K562 (cell line): Measurements from ENCODE around the gene FLOT2. TPM values are rescaled to one million over a fixed set of nuclear protein-coding genes. Genes with fewer than 3 reads are reported as not detected.

Experiments
- ATF7 ChIP-seq: fragments of 450-650 bp; IDR thresholded peaks from 2 replicates; pipeline ENCODE4 v1.7.1; 2014; ENCODE audit warnings: mild to moderate bottlenecking, moderate library complexity
- CTCF ChIP-seq, 3 experiments: IDR thresholded peaks in 2 of 3; conservative IDR thresholded peaks in 1 of 3; 2 replicates each; pipeline ENCODE4 v1.5.1; 2011 to 2012; ENCODE audit warnings: low read length in 3 of 3, mild to moderate bottlenecking in 3 of 3, control low read depth in 2 of 3, improper control_type of control experiment in 1 of 3, inconsistent platforms in 1 of 3, low read depth in 1 of 3, mixed read lengths in 1 of 3, moderate library complexity in 1 of 3; ENCODE audit not compliant: insufficient read depth in 2 of 3
- EP300 ChIP-seq: IDR thresholded peaks from 2 replicates; pipeline ENCODE4 v1.6.1; 2012; ENCODE audit warnings: low read length, improper control_type of control experiment
- FOXA3 ChIP-seq, 2 experiments: fragments of 450-650 bp in 1 of 2; sonication (generic) in 1 of 2; formaldehyde crosslinking; IDR thresholded peaks in 1 of 2; conservative IDR thresholded peaks in 1 of 2; 2 replicates each; pipeline versions ENCODE4 v1.4.0 to v1.8.0; 2020 to 2022; ENCODE audit warnings: mild to moderate bottlenecking in 2 of 2, missing genetic modification reagents in 1 of 2
- FOXP1 ChIP-seq: sonication (generic); formaldehyde crosslinking; IDR thresholded peaks from 2 replicates; pipeline ENCODE4 v1.8.0; 2022; ENCODE audit warnings: mild to moderate bottlenecking, missing genetic modification reagents
- GABPB1 ChIP-seq: sonication (generic); formaldehyde crosslinking; IDR thresholded peaks from 2 replicates; pipeline ENCODE4 v1.8.0; 2022; ENCODE audit warnings: mild to moderate bottlenecking, missing genetic modification reagents
- GATA2 ChIP-seq: sonication (generic); formaldehyde crosslinking; IDR thresholded peaks from 2 replicates; pipeline ENCODE4 v1.4.0; 2020; ENCODE audit warnings: mild to moderate bottlenecking, missing genetic modification reagents
- GATAD2A ChIP-seq: fragments of 450-650 bp; IDR thresholded peaks from 2 replicates; pipeline ENCODE4 v1.6.1; 2017
- GTF2A2 ChIP-seq: IDR thresholded peaks from 2 replicates; pipeline ENCODE4 v1.6.1; 2016; ENCODE audit warnings: mild to moderate bottlenecking, missing genetic modification characterization, missing compliant biosample characterization
- HMGN3 ChIP-seq: IDR thresholded peaks from 2 replicates; pipeline ENCODE4 v1.6.1; 2011; ENCODE audit warnings: borderline replicate concordance, low read depth, mild to moderate bottlenecking, mixed read lengths, low read length; ENCODE audit not compliant: insufficient read length; ENCODE audit errors: extremely low read depth
- ID3 ChIP-seq, 2 experiments: fragments of 250-450 bp in 1 of 2; fragments of 450-650 bp in 1 of 2; sonication (Bioruptor Pico) in 1 of 2; IDR thresholded peaks; 2 replicates each; pipeline versions ENCODE4 v1.6.1 to v1.8.0; 2016 to 2021; ENCODE audit warnings: mild to moderate bottlenecking in 2 of 2, moderate library complexity in 2 of 2, missing compliant biosample characterization in 1 of 2, missing genetic modification characterization in 1 of 2
- KDM1A ChIP-seq, 2 experiments: fragments of 450-650 bp; IDR thresholded peaks; 2 replicates each; pipeline ENCODE4 v1.6.1; 2016; ENCODE audit warnings: mild to moderate bottlenecking in 2 of 2
- L3MBTL2 ChIP-seq: fragments of 450-650 bp; IDR thresholded peaks from 2 replicates; pipeline ENCODE4 v1.6.1; 2016; ENCODE audit warnings: mild to moderate bottlenecking, moderate library complexity
- LEF1 ChIP-seq: fragments of 450-650 bp; IDR thresholded peaks from 2 replicates; pipeline ENCODE4 v1.6.1; 2016; ENCODE audit warnings: mild to moderate bottlenecking
- NCOA6 ChIP-seq: fragments of 450-650 bp; IDR thresholded peaks from 2 replicates; pipeline ENCODE4 v1.6.1; 2017; ENCODE audit warnings: mild to moderate bottlenecking
- POLR2H ChIP-seq: IDR thresholded peaks from 2 replicates; pipeline ENCODE4 v1.6.1; 2016; ENCODE audit warnings: missing genetic modification characterization, low read depth, mild to moderate bottlenecking, control low read depth, missing compliant biosample characterization, moderate library complexity
- SIRT6 ChIP-seq: IDR thresholded peaks from one replicate; pipeline ENCODE4 v1.6.1; 2012; ENCODE audit warnings: low read depth, mild to moderate bottlenecking, control low read depth, inconsistent platforms, low read length, moderate library complexity
- SMARCA4 ChIP-seq: fragments of 450-650 bp; IDR thresholded peaks from 2 replicates; pipeline ENCODE4 v1.6.1; 2016
- STAT5A ChIP-seq: IDR thresholded peaks from 2 replicates; pipeline ENCODE4 v1.6.1; 2012; ENCODE audit warnings: low read length, inconsistent platforms, borderline replicate concordance
- TCF3 ChIP-seq: sonication (generic); formaldehyde crosslinking; IDR thresholded peaks from 2 replicates; pipeline ENCODE4 v1.4.0; 2020; ENCODE audit warnings: mild to moderate bottlenecking, missing genetic modification reagents
- TOE1 ChIP-seq, 2 experiments: fragments of 450-650 bp in 1 of 2; sonication (generic) in 1 of 2; formaldehyde crosslinking in 1 of 2; IDR thresholded peaks; 2 replicates each; pipeline versions ENCODE4 v1.7.1 to v1.8.0; 2016 to 2022; ENCODE audit warnings: borderline replicate concordance in 2 of 2, mild to moderate bottlenecking in 2 of 2, antibody characterized with exemption in 1 of 2, inconsistent platforms in 1 of 2, low read depth in 1 of 2, missing genetic modification reagents in 1 of 2, moderate library complexity in 1 of 2
- XRCC5 ChIP-seq: fragments of 200-400 bp; formaldehyde crosslinking; IDR thresholded peaks from 2 replicates; pipeline ENCODE4 v1.6.1; 2017; ENCODE audit warnings: low read depth, mild to moderate bottlenecking, low read length
- ZNF121 ChIP-seq: sonication (generic); formaldehyde crosslinking; conservative IDR thresholded peaks from 2 replicates; pipeline ENCODE4 v1.8.0; 2022; ENCODE audit warnings: missing genetic modification reagents
- ZNF174 ChIP-seq: fragments of 250-450 bp; sonication (Bioruptor Pico); IDR thresholded peaks from 2 replicates; pipeline ENCODE4 v1.4.0; 2020; ENCODE audit warnings: mild to moderate bottlenecking
- ZNF3 ChIP-seq: fragments of 250-450 bp; sonication (Bioruptor Pico); IDR thresholded peaks from 2 replicates; pipeline ENCODE4 v1.5.0; 2021; ENCODE audit warnings: mild to moderate bottlenecking, moderate library complexity
- ZNF785 ChIP-seq: fragments of 250-450 bp; sonication (Bioruptor Pico); IDR thresholded peaks from 2 replicates; pipeline ENCODE4 v1.4.0; 2020; ENCODE audit warnings: mild to moderate bottlenecking
- polyA plus RNA-seq, 8 experiments: library from polyadenylated mRNA; depleted of rRNA in 4 of 8; stranded (reverse) in 5 of 8; unstranded in 3 of 8; fragments of >200 nt; fragmentation: Nextera tagmentation in 2 of 8; fragmentation: Illumina TruSeq in 1 of 8; extraction: Ambion mirVana in 2 of 8; extraction: Trizol in 1 of 8; gene quantifications; 2 replicates each; pipeline versions ENCODE4 v1.2.1 to v1.2.3, GENCODE V29; 2011 to 2014; ENCODE audit warnings: inconsistent platforms in 1 of 8, missing spikeins in 1 of 8
- total RNA-seq, 7 experiments: library from RNA; depleted of rRNA in 6 of 7; stranded (reverse); fragments of >200 nt in 6 of 7; fragmentation: Illumina TruSeq in 2 of 7; extraction: Trizol in 2 of 7; gene quantifications; 2 replicates each; pipeline versions ENCODE4 v1.2.1 to v1.2.3, GENCODE V29; 2011 to 2021; ENCODE audit warnings: low replicate concordance in 1 of 7
- TF ChIP-seq, protein P1 (sequence below): sonication (generic); formaldehyde crosslinking; IDR thresholded peaks from 2 replicates; pipeline ENCODE4 v1.8.0; 2022; ENCODE audit warnings: mild to moderate bottlenecking, missing genetic modification reagents

Gene FLOT2
- total and polyA plus RNA-seq, 9 of the 15 experiments (the other 6 are each of a cell fraction or from before 2014, with no cell fraction given) = 17.5 to 138 (median 41.7) TPM

- TF ChIP-seq, protein P1, sequence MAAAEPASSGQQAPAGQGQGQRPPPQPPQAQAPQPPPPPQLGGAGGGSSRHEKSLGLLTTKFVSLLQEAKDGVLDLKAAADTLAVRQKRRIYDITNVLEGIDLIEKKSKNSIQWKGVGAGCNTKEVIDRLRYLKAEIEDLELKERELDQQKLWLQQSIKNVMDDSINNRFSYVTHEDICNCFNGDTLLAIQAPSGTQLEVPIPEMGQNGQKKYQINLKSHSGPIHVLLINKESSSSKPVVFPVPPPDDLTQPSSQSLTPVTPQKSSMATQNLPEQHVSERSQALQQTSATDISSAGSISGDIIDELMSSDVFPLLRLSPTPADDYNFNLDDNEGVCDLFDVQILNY (CRISPR knock-in tag) = no peak
- TF ChIP-seq XRCC5 (no peak; the same call in 1 of the 2 replicates), EP300 (peak; percentile 75; the same call in 1 of the 2 replicates), L3MBTL2 (peak; percentile 63), GATAD2A (peak; percentile 12; the same call in 1 of the 2 replicates), ZNF785 (CRISPR knock-in tag) (no peak), NCOA6 (no peak), ATF7 (peak; percentile 64), ID3 (CRISPR knock-in tag; IDR thresholded peaks at IDR 0.05) (no peak), ID3 (tag; IDR thresholded peaks at IDR 0.05) (peak; percentile 35; the same call in 1 of the 2 replicates), ZNF174 (CRISPR knock-in tag) (no peak), CTCF (IDR thresholded peaks at IDR 0.05 in 2 of 3, conservative IDR thresholded peaks at IDR 0.05 in 1 of 3; ENCODE audit: insufficient read depth in 2 of 3, low read depth in 1 of 3, low read length in 3 of 3) (peak; percentile 90 to 98 (median 92)), TOE1 (IDR thresholded peaks at IDR 0.05; ENCODE audit: borderline replicate concordance) (0 out of 2 replicates have a peak, but pooled peaks have one; percentile 49), TOE1 (CRISPR knock-in tag; IDR thresholded peaks at IDR 0.05; ENCODE audit: borderline replicate concordance, low read depth) (no peak), FOXA3 (CRISPR knock-in tag; conservative IDR thresholded peaks at IDR 0.05 in 1 of 2, IDR thresholded peaks at IDR 0.05 in 1 of 2) (0 out of 4 replicates have a peak, but pooled peaks of 1 of the 2 experiments have one; percentile 55), KDM1A (IDR thresholded peaks at IDR 0.05) (peak; percentile 76 to 80), GTF2A2 (tag) (no peak), FOXP1 (CRISPR knock-in tag) (peak; percentile 70), STAT5A (peak; percentile 69; the same call in 1 of the 2 replicates), HMGN3 (peak; percentile 75), SMARCA4 (peak; percentile 94), ZNF121 (CRISPR knock-in tag) (no peak), POLR2H (tag) (no peak), GATA2 (CRISPR knock-in tag) (peak; percentile 99), TCF3 (CRISPR knock-in tag) (peak; percentile 91), LEF1 (0 out of 2 replicates have a peak, but pooled peaks have one; percentile 39), SIRT6 (no peak), ZNF3 (CRISPR knock-in tag) (no peak), GABPB1 (CRISPR knock-in tag) (peak; percentile 23; the same call in 1 of the 2 replicates)
These were observed 14.9 kb upstream of the FLOT2 start (continued) for GRCh38 chr17:28912281-28912937.
